HCT116 (cell line): Measurements from ENCODE around the gene CCDC70. TPM values are rescaled to one million over a fixed set of nuclear protein-coding genes. Genes with fewer than 3 reads are reported as not detected.

Source experiments
- ATAC-seq: fragments of 200-7000 bp; cut with Tn5 transposase; 2 replicates; pipeline ENCODE4 v1.9.1; 2020; ENCODE audit warnings: mild to moderate bottlenecking, moderate library complexity
- BruUV-seq: library from RNA; stranded (reverse); fragments of 400-500 nt; replicated peaks from 2 replicates; lab custom pipeline; 2021; lab: Mats Ljungman, UMichigan
- CTCF ChIA-PET: fragments of 300-600 bp; sonication (Branson Sonifier 250); formaldehyde crosslinking; loops from one replicate; lab custom pipeline; 2021; ENCODE audit warnings: antibody characterized with exemption; lab: Charles Lee
- POLR2A ChIA-PET: fragments of 300-600, 350-600 bp; sonication (Branson Sonifier 250); formaldehyde crosslinking; loops from one replicate; lab custom pipeline; 2021; ENCODE audit warnings: antibody characterized with exemption; lab: Charles Lee
- RAD21 ChIA-PET, 2 experiments: fragments of 300-600 bp; sonication (Branson Sonifier 250); formaldehyde crosslinking; loops; one replicate each; lab custom pipeline; 2023; ENCODE audit warnings: low total read pairs in 2 of 2; ENCODE audit not compliant: uncharacterized antibody in 2 of 2, unreplicated experiment in 2 of 2, low non-redundant PET in 1 of 2; lab: Charles Lee
- DNase-seq: peaks from one replicate; pipeline ENCODE4 v3.0.0-alpha.2; 2010; ENCODE audit warnings: low read depth, low spot score
- H2AFZ ChIP-seq: fragments of 200-600 bp; shearing (Covaris generic), sonication (generic); 2 replicates; pipeline ENCODE4 v1.6.1; 2017; ENCODE audit warnings: low read depth, mixed run types, mixed read lengths, antibody characterized with exemption, low read length; ENCODE audit not compliant: poor library complexity, severe bottlenecking
- H3K27ac ChIP-seq: 2 replicates; pipeline ENCODE4 v1.5.1; 2012; ENCODE audit warnings: low read depth, low read length
- H3K27me3 ChIP-seq: fragments of 200-600 bp; sonication (generic); 2 replicates; pipeline ENCODE4 v1.6.1; 2016; ENCODE audit warnings: mixed run types, low read length, mixed read lengths; ENCODE audit not compliant: insufficient read depth
- H3K36me3 ChIP-seq, 2 experiments: fragments of 200-500 bp in 1 of 2; fragments of 200-600 bp in 1 of 2; sonication (Bioruptor generic) in 1 of 2; sonication (generic) in 1 of 2; 2 replicates each; pipeline versions ENCODE4 v1.5.1 to v1.6.1; 2014 to 2016; ENCODE audit warnings: low read length in 2 of 2, inconsistent platforms in 1 of 2, mixed read lengths in 1 of 2, mixed run types in 1 of 2; ENCODE audit not compliant: insufficient read depth in 2 of 2, control insufficient read depth in 1 of 2
- H3K4me1 ChIP-seq, 2 experiments: fragments of 200-600 bp in 1 of 2; sonication (generic) in 1 of 2; 2 replicates each; pipeline versions ENCODE4 v1.5.1 to v1.6.1; 2012 to 2017; ENCODE audit warnings: low read length in 2 of 2, inconsistent platforms in 1 of 2, mild to moderate bottlenecking in 1 of 2, mixed read lengths in 1 of 2, mixed run types in 1 of 2, moderate library complexity in 1 of 2; ENCODE audit not compliant: insufficient read depth in 2 of 2, control insufficient read depth in 1 of 2
- H3K4me2 ChIP-seq: fragments of 200-600 bp; sonication (generic); 2 replicates; pipeline ENCODE4 v1.6.1; 2017; ENCODE audit warnings: mixed run types, low read length, mixed read lengths
- H3K4me3 ChIP-seq, 2 experiments: fragments of 200-600 bp in 1 of 2; sonication (generic) in 1 of 2; replicated peaks in 1 of 2; 2 replicates each; pipeline ENCODE4 v1.5.1; 2011 to 2016; ENCODE audit warnings: low read length in 2 of 2, control low read depth in 1 of 2, low read depth in 1 of 2, mild to moderate bottlenecking in 1 of 2, mixed read lengths in 1 of 2, mixed run types in 1 of 2
- H3K79me2 ChIP-seq: fragments of 200-600 bp; sonication (generic); 2 replicates; pipeline ENCODE4 v1.6.1; 2017; ENCODE audit warnings: mild to moderate bottlenecking, mixed run types, low read length, moderate library complexity, mixed read lengths; ENCODE audit not compliant: insufficient read depth
- H3K9ac ChIP-seq: fragments of 200-600 bp; sonication (generic); 2 replicates; pipeline ENCODE4 v1.6.1; 2016; ENCODE audit warnings: low read length, mixed read lengths
- H3K9me2 ChIP-seq: fragments of 200-600 bp; sonication (generic), shearing (Covaris generic); 2 replicates; pipeline ENCODE4 v1.6.1; 2017; ENCODE audit warnings: mixed run types, mild to moderate bottlenecking, moderate library complexity; ENCODE audit not compliant: insufficient read depth
- H3K9me3 ChIP-seq, 2 experiments: fragments of 200-500 bp in 1 of 2; fragments of 200-600 bp in 1 of 2; sonication (Bioruptor generic) in 1 of 2; sonication (generic) in 1 of 2; 2 replicates each; pipeline ENCODE4 v1.6.1; 2014 to 2017; ENCODE audit warnings: low read length in 2 of 2, mixed read lengths in 2 of 2, inconsistent platforms in 1 of 2, low read depth in 1 of 2, mild to moderate bottlenecking in 1 of 2, mixed run types in 1 of 2, moderate library complexity in 1 of 2; ENCODE audit not compliant: control insufficient read depth in 1 of 2, insufficient read depth in 1 of 2
- H4K20me1 ChIP-seq: fragments of 200-600 bp; sonication (generic), shearing (Covaris generic); 2 replicates; pipeline ENCODE4 v1.6.1; 2017; ENCODE audit warnings: mixed run types, mild to moderate bottlenecking, moderate library complexity; ENCODE audit not compliant: insufficient read depth
- ATF3 ChIP-seq: IDR thresholded peaks from 2 replicates; pipeline ENCODE4 v1.6.1; 2012
- CBX3 ChIP-seq: IDR thresholded peaks from 2 replicates; pipeline ENCODE4 v1.6.1; 2012; ENCODE audit warnings: low read depth
- CTCF ChIP-seq, 3 experiments: fragments of 200-600 bp in 1 of 3; sonication (generic) in 1 of 3; IDR thresholded peaks in 2 of 3; conservative IDR thresholded peaks in 1 of 3; 2 replicates each; pipeline ENCODE4 v1.5.1; 2012 to 2017; ENCODE audit warnings: low read depth in 2 of 3, low read length in 2 of 3, antibody characterized with exemption in 1 of 3, borderline replicate concordance in 1 of 3, control low read depth in 1 of 3, mild to moderate bottlenecking in 1 of 3, mixed read lengths in 1 of 3, mixed run types in 1 of 3, moderate library complexity in 1 of 3; ENCODE audit not compliant: insufficient read depth in 1 of 3
- EGR1 ChIP-seq: IDR thresholded peaks from 2 replicates; pipeline ENCODE4 v1.6.1; 2012; ENCODE audit warnings: low read depth
- EZH2phosphoT487 ChIP-seq: fragments of 200-600 bp; IDR thresholded peaks from 2 replicates; pipeline ENCODE4 v1.6.1; 2018; ENCODE audit warnings: antibody characterized with exemption, borderline replicate concordance
- FOSL1 ChIP-seq: IDR thresholded peaks from 2 replicates; pipeline ENCODE4 v1.6.1; 2012; ENCODE audit warnings: low read depth
- JUND ChIP-seq: IDR thresholded peaks from 2 replicates; pipeline ENCODE4 v1.6.1; 2012
- MAX ChIP-seq: IDR thresholded peaks from 2 replicates; pipeline ENCODE4 v1.6.1; 2012
- POLR2AphosphoS5 ChIP-seq: IDR thresholded peaks from 2 replicates; pipeline ENCODE4 v1.6.1; 2011; ENCODE audit warnings: mild to moderate bottlenecking, low read depth, low read length, moderate library complexity
- REST ChIP-seq: IDR thresholded peaks from 2 replicates; pipeline ENCODE4 v1.6.1; 2012; ENCODE audit warnings: low read depth
- SIN3A ChIP-seq: IDR thresholded peaks from 2 replicates; pipeline ENCODE4 v1.6.1; 2012; ENCODE audit warnings: low read depth
- SP1 ChIP-seq: IDR thresholded peaks from 2 replicates; pipeline ENCODE4 v1.6.1; 2012; ENCODE audit warnings: low read depth
- SRF ChIP-seq: IDR thresholded peaks from 2 replicates; pipeline ENCODE4 v1.6.1; 2012; ENCODE audit warnings: low read depth
- TCF7L2 ChIP-seq: IDR thresholded peaks from 2 replicates; pipeline ENCODE4 v1.7.0; 2011; ENCODE audit warnings: borderline replicate concordance, inconsistent platforms; ENCODE audit not compliant: insufficient read depth, insufficient read length; ENCODE audit errors: extremely low read depth
- YY1 ChIP-seq: IDR thresholded peaks from 2 replicates; pipeline ENCODE4 v1.6.1; 2011; ENCODE audit warnings: low read length, low read depth, moderate library complexity, mild to moderate bottlenecking; ENCODE audit not compliant: insufficient replicate concordance; ENCODE audit errors: extremely low read depth
- ZBTB33 ChIP-seq: IDR thresholded peaks from 2 replicates; pipeline ENCODE4 v1.6.1; 2011; ENCODE audit warnings: mild to moderate bottlenecking, low read length, moderate library complexity; ENCODE audit not compliant: insufficient replicate concordance; ENCODE audit errors: extremely low read depth
- ZFX ChIP-seq: fragments of 450-650 bp; IDR thresholded peaks from 2 replicates; pipeline ENCODE4 v1.6.1; 2017
- ZNF274 ChIP-seq: fragments of 200-500 bp; sonication (Bioruptor generic); IDR thresholded peaks from 2 replicates; pipeline ENCODE4 v1.6.1; 2014; ENCODE audit warnings: mild to moderate bottlenecking, low read depth, low read length, inconsistent platforms
- intact Hi-C: fragments of 100-400 bp; cut with micrococcal nuclease; formaldehyde crosslinking; loops from 2 replicates; pipeline ENCODE4 v1.10.0; 2022
- total RNA-seq: library from RNA; stranded (reverse); gene quantifications from one replicate; pipeline ENCODE4 v1.2.1, GENCODE V29; 2021; ENCODE audit not compliant: unreplicated experiment

CCDC70 gene
- total RNA-seq, 1 experiment from 2014 or later, result not detected

GRCh38 chr13:51873837-51874236 is 12.1 kb downstream of the CCDC70 start:
- no peak overlapping the region for H2AFZ ChIP-seq
- H4K20me1 ChIP-seq, result no peaks in the 10 kb centered on the region
- no TSS peak for BruUV-seq
- ChIA-PET POLR2A (no interaction called here), RAD21 (no interaction called here), CTCF (no interaction called here)
- H3K27ac ChIP-seq, result no peak overlapping the region
- DNase-seq (no peak), ATAC-seq (no peak)
- no peaks in the 10 kb centered on the region for H3K36me3 ChIP-seq
- H3K79me2 ChIP-seq, result no peaks in the 10 kb centered on the region
- no peaks in the 10 kb centered on the region; the same call in 1 of the 2 replicates for H3K27me3 ChIP-seq
- TF ChIP-seq ZNF274 (no peak), MAX (no peak), TCF7L2 (no peak), YY1 (no peak), REST (no peak), SIN3A (no peak), SP1 (no peak), EGR1 (no peak), JUND (no peak), POLR2AphosphoS5 (no peak), ZBTB33 (no peak), ATF3 (no peak), EZH2phosphoT487 (no peak), CBX3 (no peak), FOSL1 (no peak), SRF (no peak), CTCF (IDR thresholded peaks at IDR 0.05 in 2 of 3, conservative IDR thresholded peaks at IDR 0.05 in 1 of 3; ENCODE audit: borderline replicate concordance in 1 of 3, insufficient read depth in 1 of 3, low read depth in 2 of 3, low read length in 2 of 3) (no peak), ZFX (no peak)
- no peak overlapping the region for H3K4me2 ChIP-seq
- H3K9me2 ChIP-seq, result no peaks in the 10 kb centered on the region
- no peaks in the 10 kb centered on the region for H3K4me1 ChIP-seq
- H3K4me3 ChIP-seq, result no peak overlapping the region
- no peaks in the 10 kb centered on the region for H3K9me3 ChIP-seq
- H3K9ac ChIP-seq, result no peak overlapping the region
- intact Hi-C loops, result no loop called here
